Effector memory CD8-positive, alpha-beta T cell (primary cell): ENCODE measurements around the gene CCNL2.
"Not testable (repeated sequence)": the region's sequence is repeated elsewhere in the genome, so short reads cannot be mapped to it uniquely, and the experiment has no call there.

Experiments used
- ATAC-seq: fragments of 150-1000 bp; cut with Tn5 transposase; replicated peaks from 2 replicates; pipeline ENCODE4 v1.10.0; 2021; ENCODE audit warnings: mild to moderate bottlenecking, moderate library complexity
- DNase-seq, 3 experiments: peaks; one replicate each; pipeline ENCODE4 v3.0.0; 2021
- H3K27ac Mint-ChIP-seq, 2 donors: one replicate each; pipeline ENCODE4 v1.8.0; 2022; ENCODE audit warnings: mild to moderate bottlenecking in 2 of 2, mixed read lengths in 2 of 2, moderate library complexity in 2 of 2
- H3K27me3 Mint-ChIP-seq, 2 donors: one replicate each; pipeline ENCODE4 v1.8.0; 2022; ENCODE audit warnings: mixed read lengths in 2 of 2
- H3K36me3 Mint-ChIP-seq: one replicate; pipeline ENCODE4 v1.8.0; 2022; ENCODE audit warnings: mild to moderate bottlenecking, moderate library complexity, mixed read lengths; ENCODE audit not compliant: insufficient read depth
- H3K4me1 Mint-ChIP-seq, 2 donors: one replicate each; pipeline ENCODE4 v1.8.0; 2022; ENCODE audit warnings: low read depth in 2 of 2, mixed read lengths in 2 of 2
- H3K4me3 Mint-ChIP-seq, 2 donors: one replicate each; pipeline ENCODE4 v1.8.0; 2022; ENCODE audit warnings: mild to moderate bottlenecking in 2 of 2, mixed read lengths in 2 of 2, moderate library complexity in 2 of 2
- H3K9me3 Mint-ChIP-seq, 2 donors: one replicate each; pipeline ENCODE4 v1.8.0; 2022; ENCODE audit warnings: mixed read lengths in 2 of 2

The CCNL2 gene

DNA sequence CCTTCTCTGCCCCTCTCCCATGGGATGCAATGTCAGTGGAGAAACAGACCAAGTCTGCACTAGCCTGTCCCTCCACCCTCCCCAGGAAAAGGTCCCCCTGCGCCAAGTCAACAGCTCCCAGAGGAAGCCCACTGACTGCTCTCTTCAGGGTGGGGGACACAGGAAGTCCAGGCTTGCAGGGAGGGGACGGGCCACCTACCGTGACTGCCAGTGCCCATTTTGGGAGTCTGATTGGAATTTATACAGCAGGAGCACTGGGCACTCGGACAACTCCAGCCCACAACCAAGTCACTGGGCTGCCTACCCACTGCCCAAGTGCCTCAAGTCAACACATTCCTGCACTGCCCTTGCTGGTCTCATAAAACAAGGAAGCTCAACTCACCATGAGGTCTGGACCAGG lies 6.1 kb downstream of the CCNL2 start:
- H3K27me3 Mint-ChIP-seq = no peaks in the 10 kb centered on the region
- no peak overlapping the region for H3K27ac Mint-ChIP-seq
- ATAC-seq = no peak
- no peaks in the 10 kb centered on the region for H3K9me3 Mint-ChIP-seq
- H3K36me3 Mint-ChIP-seq = peaks cover 97% of the 10 kb centered on the region
- H3K4me1 Mint-ChIP-seq = peaks cover 10 to 14% of the 10 kb centered on the region in 2 donors
- H3K4me3 Mint-ChIP-seq = no peak overlapping the region
- no peak for DNase-seq

- Mint-ChIP-seq H3K4me1 (peaks cover 8 to 11% of the 10 kb centered on the region in 2 donors), H3K9me3 (no peaks in the 10 kb centered on the region), H3K36me3 (peaks cover 97% of the 10 kb centered on the region), H3K4me3 (no peak overlapping the region), H3K27ac (no peak overlapping the region), H3K27me3 (no peaks in the 10 kb centered on the region)
- DNase-seq = no peak
- no peak for ATAC-seq
These were observed 7.9 kb downstream of the CCNL2 start for GRCh38 chr1:1391225-1391624.

GRCh38 chr1:1390675-1391074 lies 8.5 kb downstream of the CCNL2 start:
- no peaks in the 10 kb centered on the region for H3K27me3 Mint-ChIP-seq
- H3K36me3 Mint-ChIP-seq = peaks cover 98% of the 10 kb centered on the region
- no peaks in the 10 kb centered on the region for H3K9me3 Mint-ChIP-seq
- DNase-seq (no peak), ATAC-seq (no peak)
- no peak overlapping the region for H3K27ac Mint-ChIP-seq
- no peak overlapping the region for H3K4me3 Mint-ChIP-seq
- peaks cover 6 to 9% of the 10 kb centered on the region in 2 donors for H3K4me1 Mint-ChIP-seq

- peak overlapping the region in 1 of 2 donors; percentile 38 for H3K27ac Mint-ChIP-seq
- H3K9me3 Mint-ChIP-seq = no peaks in the 10 kb centered on the region
- DNase-seq (no peak), ATAC-seq (no peak)
- no peaks in the 10 kb centered on the region for H3K27me3 Mint-ChIP-seq
- H3K36me3 Mint-ChIP-seq = peaks cover 75% of the 10 kb centered on the region
- peaks cover 0 to 2% of the 10 kb centered on the region in 2 donors for H3K4me1 Mint-ChIP-seq
- no peak overlapping the region for H3K4me3 Mint-ChIP-seq
These were observed 11.1 kb downstream of the CCNL2 start for GRCh38 chr1:1388078-1388472.

GRCh38 chr1:1387098-1388077 lies 11.7 kb downstream of the CCNL2 start:
- Mint-ChIP-seq H3K27ac (no peak overlapping the region), H3K4me1 (peaks cover 0 to under 1% of the 10 kb centered on the region in 2 donors), H3K36me3 (peaks cover 69% of the 10 kb centered on the region), H3K4me3 (no peak overlapping the region), H3K27me3 (no peaks in the 10 kb centered on the region), H3K9me3 (no peaks in the 10 kb centered on the region)
- DNase-seq = no peak
- ATAC-seq = no peak

- H3K4me3 Mint-ChIP-seq = no peak overlapping the region
- H3K36me3 Mint-ChIP-seq = peaks cover 54% of the 10 kb centered on the region
- no peak for DNase-seq
- ATAC-seq = no peak
- H3K4me1 Mint-ChIP-seq = no peaks in the 10 kb centered on the region
- peak overlapping the region; percentile 6 to 25 for H3K27ac Mint-ChIP-seq
- no peaks in the 10 kb centered on the region for H3K27me3 Mint-ChIP-seq
- H3K9me3 Mint-ChIP-seq = no peaks in the 10 kb centered on the region
These were observed 13.2 kb downstream of the CCNL2 start for GRCh38 chr1:1385931-1386330.

DNA sequence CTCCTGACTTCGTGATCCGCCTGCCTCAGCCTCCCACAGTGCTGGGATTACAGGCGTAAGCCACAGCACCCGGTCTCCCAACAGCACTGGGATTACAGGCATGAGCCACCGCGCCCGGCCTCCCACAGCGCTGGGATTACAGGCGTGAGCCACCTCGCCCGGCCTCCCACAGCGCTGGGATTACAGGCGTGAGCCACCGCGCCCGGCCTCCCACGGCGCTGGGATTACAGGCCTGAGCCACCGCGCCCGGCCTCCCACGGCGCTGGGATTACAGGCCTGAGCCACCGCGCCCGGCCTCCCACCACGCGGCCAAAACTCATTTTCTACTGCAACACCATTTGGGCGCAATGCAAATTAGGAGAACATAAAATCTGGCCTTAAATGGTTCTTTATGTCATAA lies 13.8 kb downstream of the CCNL2 start:
- not testable (repeated sequence) for H3K4me1 Mint-ChIP-seq, H3K27me3 Mint-ChIP-seq, DNase-seq, ATAC-seq, H3K9me3 Mint-ChIP-seq, H3K4me3 Mint-ChIP-seq
- Mint-ChIP-seq H3K27ac (peak overlapping the region in 1 of 2 donors; percentile 74), H3K36me3 (peaks cover 48% of the 10 kb centered on the region)

- Mint-ChIP-seq H3K9me3 (no peaks in the 10 kb centered on the region), H3K4me1 (no peaks in the 10 kb centered on the region), H3K27ac (no peak overlapping the region), H3K4me3 (no peak overlapping the region), H3K36me3 (peaks cover 8% of the 10 kb centered on the region), H3K27me3 (no peaks in the 10 kb centered on the region)
- DNase-seq (no peak), ATAC-seq (no peak)
These were observed 17.8 kb downstream of the CCNL2 start for GRCh38 chr1:1381294-1381693.

- no peak overlapping the region for H3K27ac Mint-ChIP-seq
- DNase-seq (no peak), ATAC-seq (no peak)
- H3K36me3 Mint-ChIP-seq = peaks cover 4% of the 10 kb centered on the region
- H3K4me1 Mint-ChIP-seq = no peaks in the 10 kb centered on the region
- H3K27me3 Mint-ChIP-seq = no peaks in the 10 kb centered on the region
- H3K9me3 Mint-ChIP-seq = no peaks in the 10 kb centered on the region
- H3K4me3 Mint-ChIP-seq = no peak overlapping the region
These were observed 18.3 kb downstream of the CCNL2 start for GRCh38 chr1:1380860-1381259.

DNA sequence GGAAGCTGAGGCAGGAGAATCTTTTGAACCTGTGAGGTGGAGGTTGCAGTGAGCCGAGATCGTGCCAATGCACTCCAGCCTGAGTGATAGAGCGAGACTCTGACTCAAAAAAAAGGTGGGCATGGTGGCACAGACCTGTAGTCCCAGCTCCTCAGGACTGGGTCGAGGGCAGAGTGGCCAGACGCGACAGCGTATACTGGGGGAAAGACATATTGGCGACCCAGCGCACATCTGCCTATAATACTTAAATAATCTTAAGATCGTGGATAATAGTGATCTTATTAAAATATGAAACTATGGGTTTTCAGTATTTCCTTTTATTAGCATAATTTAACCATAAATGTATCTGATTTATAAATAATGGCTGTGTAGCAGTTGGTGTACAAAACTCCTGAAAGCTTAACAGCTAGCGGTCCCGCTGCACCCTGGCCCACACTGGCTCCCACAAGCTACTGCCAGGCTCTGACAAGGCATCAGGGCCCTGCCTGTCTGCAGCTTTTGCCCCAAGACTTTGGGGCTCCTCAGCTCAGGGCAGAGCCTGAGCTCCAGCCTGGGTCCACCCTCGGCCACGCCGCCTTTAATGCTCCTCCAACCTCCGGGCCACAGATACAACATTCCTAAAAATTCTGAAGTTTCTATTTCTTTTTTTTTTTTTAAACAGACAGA lies 21.5 kb downstream of the CCNL2 start:
- no peaks in the 10 kb centered on the region for H3K27me3 Mint-ChIP-seq
- H3K9me3 Mint-ChIP-seq = no peaks in the 10 kb centered on the region
- peaks cover 13% of the 10 kb centered on the region for H3K36me3 Mint-ChIP-seq
- ATAC-seq (no peak), DNase-seq (no peak)
- H3K27ac Mint-ChIP-seq = peak overlapping the region in 1 of 2 donors; percentile 52
- H3K4me1 Mint-ChIP-seq = peaks cover 7 to 10% of the 10 kb centered on the region in 2 donors
- no peak overlapping the region for H3K4me3 Mint-ChIP-seq

- Mint-ChIP-seq H3K27ac (peak overlapping the region; percentile 52 to 96), H3K4me3 (peak overlapping the region in 1 of 2 donors; percentile 87), H3K36me3 (peaks cover 20% of the 10 kb centered on the region), H3K9me3 (no peaks in the 10 kb centered on the region), H3K4me1 (peaks cover 9 to 13% of the 10 kb centered on the region in 2 donors), H3K27me3 (no peaks in the 10 kb centered on the region)
- no peak for ATAC-seq
- no peak for DNase-seq
These were observed 22.4 kb downstream of the CCNL2 start for GRCh38 chr1:1376551-1377226.

GRCh38 chr1:1374929-1375662 lies 24.0 kb downstream of the CCNL2 start, which contains the start of gene AURKAIP1:
AURKAIP1 (minus strand) TSS chr1:1375207; CDS start chr1:1374756, 451 bp downstream.
- ATAC-seq = peak; percentile 70
- Mint-ChIP-seq H3K27ac (peak within 1 kb of the TSS; percentile 95 to 96), H3K9me3 (no peaks in the 10 kb centered on the region), H3K27me3 (no peaks in the 10 kb centered on the region), H3K4me3 (peak within 1 kb of the TSS; percentile 87 to 89), H3K36me3 (peaks cover 27% of the 10 kb centered on the region), H3K4me1 (peaks cover 11 to 13% of the 10 kb centered on the region in 2 donors)
- DNase-seq = peak; percentile 91 to 92 (median 92)

GRCh38 chr1:1374589-1374928 lies 24.6 kb downstream of the CCNL2 start:
- Mint-ChIP-seq H3K36me3 (peaks cover 29% of the 10 kb centered on the region), H3K4me3 (peak overlapping the region; percentile 87 to 89), H3K4me1 (peaks cover 11 to 13% of the 10 kb centered on the region in 2 donors), H3K27me3 (no peaks in the 10 kb centered on the region), H3K27ac (peak overlapping the region; percentile 95 to 96), H3K9me3 (no peaks in the 10 kb centered on the region)
- ATAC-seq = no peak
- no peak for DNase-seq
